ENCODE results near the gene PNMT.

GRCh38 chr17:39629494-39629880 is 38.8 kb upstream of the PNMT start:
- TF ChIP-seq CTCF (IDR thresholded peaks at IDR 0.05; ENCODE audit: poor library complexity) (no peak), EZH2 (IDR thresholded peaks at IDR 0.05; ENCODE audit: borderline replicate concordance) (no peak)

Data from hepatocyte (in vitro differentiated cells).